Measurements from ENCODE around the gene ENDOV.

Gene ENDOV

GRCh38 chr17:80414508-80414802 lies 512 bp upstream of the ENDOV start:
- no peak for DNase-seq

- DNase-seq = peak in 1 of 58 donors; percentile 48
Measured at GRCh38 chr17:80415626-80416137, 715 bp downstream of the ENDOV start.

GRCh38 chr17:80416260-80416939 lies 1.4 kb downstream of the ENDOV start:
- no peak for DNase-seq

GRCh38 chr17:80416940-80417293 lies 1.9 kb downstream of the ENDOV start:
- DNase-seq = no peak

- DNase-seq = no peak
Measured at GRCh38 chr17:80418589-80418988, 3.6 kb downstream of the ENDOV start.

- no peak for DNase-seq
Measured at GRCh38 chr17:80419255-80419654, 4.3 kb downstream of the ENDOV start.

- DNase-seq = no peak
Measured at GRCh38 chr17:80421381-80422090, 6.6 kb downstream of the ENDOV start.

- DNase-seq = no peak
Measured at GRCh38 chr17:80422276-80422675, 7.3 kb downstream of the ENDOV start.

GRCh38 chr17:80422981-80423380 lies 8.0 kb downstream of the ENDOV start:
- DNase-seq = peak in 1 of 58 donors; percentile 18

GRCh38 chr17:80423536-80424225 lies 8.7 kb downstream of the ENDOV start:
- no peak for DNase-seq

- no peak for DNase-seq
Measured at GRCh38 chr17:80424261-80424660, 9.3 kb downstream of the ENDOV start.

- no peak for DNase-seq
Measured at GRCh38 chr17:80424878-80425765, 10.2 kb downstream of the ENDOV start.

- DNase-seq = no peak
Measured at GRCh38 chr17:80425835-80426426, 11.0 kb downstream of the ENDOV start.

- peak in 50 of 58 donors; percentile 10 to 81 (median 52) for DNase-seq
Measured at GRCh38 chr17:80426671-80427326, 11.8 kb downstream of the ENDOV start.

- no peak for DNase-seq
Measured at GRCh38 chr17:80427366-80428282, 12.7 kb downstream of the ENDOV start.

- DNase-seq = no peak
Measured at GRCh38 chr17:80428363-80428762, 13.4 kb downstream of the ENDOV start.

GRCh38 chr17:80428796-80429195 lies 13.8 kb downstream of the ENDOV start:
- DNase-seq = no peak

- DNase-seq = no peak
Measured at GRCh38 chr17:80429356-80430275, 14.6 kb downstream of the ENDOV start.
